Prostate gland (tissue), 2 donors: ENCODE results near the gene SAFB. TPM values are rescaled to one million over a fixed set of nuclear protein-coding genes. Genes with fewer than 3 reads are reported as not detected.

ENCODE experiments used
- DNase-seq: peaks from one replicate; pipeline ENCODE4 v3.0.0-alpha.2; 2019; ENCODE audit warnings: low spot score
- H3K27ac ChIP-seq, 2 donors: fragments of 200-600 bp; sonication (generic); 2 replicates each; pipeline ENCODE4 v1.5.1; 2017 to 2019
- H3K27me3 ChIP-seq: fragments of 200-600 bp; sonication (generic); replicated peaks from 2 replicates; pipeline ENCODE4 v1.5.1; 2019; ENCODE audit not compliant: insufficient read depth
- H3K36me3 ChIP-seq, 2 donors: fragments of 200-600 bp; sonication (generic); 1 replicate in 1 of 2; 2 replicates in 1 of 2; pipeline versions ENCODE4 v1.5.1 to v1.8.1; 2017 to 2019
- H3K4me1 ChIP-seq: fragments of 200-600 bp; sonication (generic); replicated peaks from 2 replicates; pipeline ENCODE4 v1.5.1; 2019
- H3K4me3 ChIP-seq, 2 donors: fragments of 200-600 bp; sonication (generic); 2 replicates each; pipeline ENCODE4 v1.5.1; 2017 to 2019
- H3K9me3 ChIP-seq: fragments of 200-600 bp; sonication (generic); 2 replicates; pipeline ENCODE4 v1.5.1; 2017
- POLR2A ChIP-seq: fragments of 450-650 bp; IDR thresholded peaks from one replicate; pipeline ENCODE4 v1.6.1; 2016; ENCODE audit warnings: antibody characterized with exemption, mild to moderate bottlenecking
- POLR2AphosphoS5 ChIP-seq: sonication (generic); formaldehyde crosslinking; IDR thresholded peaks from one replicate; pipeline ENCODE4 v1.6.1; 2017; ENCODE audit warnings: antibody characterized with exemption
- WGBS: methylation state at CpG from one replicate; pipeline ENCODE4 v1.1.5; 2018; 5-methylcytosine and 5-hydroxymethylcytosine counted together
- intact Hi-C: fragments of 100-400 bp; cut with DNase I; formaldehyde crosslinking; loops from one replicate; pipeline ENCODE4 v1.14.2; 2022
- small RNA-seq, 2 donors: library from RNA; depleted of rRNA; stranded (forward); fragments of <200 nt; gene quantifications; one replicate each; pipeline ENCODE3, GENCODE V24; 2016
- total RNA-seq, 2 donors: library from RNA; depleted of rRNA; stranded (reverse); fragments of >200 nt; gene quantifications; one replicate each; pipeline ENCODE4 v1.1.0, GENCODE V29; 2016
- TF ChIP-seq, protein P1 (sequence below), 4 experiments: fragments of 200-600 bp in 2 of 4; fragments of 450-650 bp in 2 of 4; sonication (generic) in 2 of 4; IDR thresholded peaks; 1 replicate in 3 of 4; 2 replicates in 1 of 4; pipeline ENCODE4 v1.5.1; 2016 to 2019; ENCODE audit warnings: antibody characterized with exemption in 4 of 4, mild to moderate bottlenecking in 2 of 4, moderate library complexity in 2 of 4

The SAFB gene
- total RNA-seq, 2 donors from 2014 or later: 63.6 to 182 TPM

- intact Hi-C loops: no loop called here
- DNase-seq: no peak
- Histone ChIP-seq H3K27me3 (no peaks in the 10 kb centered on the region), H3K4me1 (peaks cover 9% of the 10 kb centered on the region), H3K4me3 (no peak overlapping the region), H3K36me3 (peaks cover 10 to 14% of the 10 kb centered on the region in 2 donors), H3K27ac (no peak overlapping the region), H3K9me3 (no peaks in the 10 kb centered on the region)
- WGBS: 91% methylated on average over 10 of the region's 10 CpGs
- TF ChIP-seq POLR2AphosphoS5 (no peak), POLR2A (no peak)
- TF ChIP-seq, protein P1, sequence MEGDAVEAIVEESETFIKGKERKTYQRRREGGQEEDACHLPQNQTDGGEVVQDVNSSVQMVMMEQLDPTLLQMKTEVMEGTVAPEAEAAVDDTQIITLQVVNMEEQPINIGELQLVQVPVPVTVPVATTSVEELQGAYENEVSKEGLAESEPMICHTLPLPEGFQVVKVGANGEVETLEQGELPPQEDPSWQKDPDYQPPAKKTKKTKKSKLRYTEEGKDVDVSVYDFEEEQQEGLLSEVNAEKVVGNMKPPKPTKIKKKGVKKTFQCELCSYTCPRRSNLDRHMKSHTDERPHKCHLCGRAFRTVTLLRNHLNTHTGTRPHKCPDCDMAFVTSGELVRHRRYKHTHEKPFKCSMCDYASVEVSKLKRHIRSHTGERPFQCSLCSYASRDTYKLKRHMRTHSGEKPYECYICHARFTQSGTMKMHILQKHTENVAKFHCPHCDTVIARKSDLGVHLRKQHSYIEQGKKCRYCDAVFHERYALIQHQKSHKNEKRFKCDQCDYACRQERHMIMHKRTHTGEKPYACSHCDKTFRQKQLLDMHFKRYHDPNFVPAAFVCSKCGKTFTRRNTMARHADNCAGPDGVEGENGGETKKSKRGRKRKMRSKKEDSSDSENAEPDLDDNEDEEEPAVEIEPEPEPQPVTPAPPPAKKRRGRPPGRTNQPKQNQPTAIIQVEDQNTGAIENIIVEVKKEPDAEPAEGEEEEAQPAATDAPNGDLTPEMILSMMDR (IDR thresholded peaks at IDR 0.05): no peak
These were observed 91.9 kb downstream of the SAFB start for GRCh38 chr19:5714816-5715215.

GRCh38 chr19:5717215-5717935 lies 94.5 kb downstream of the SAFB start:
- 73% methylated on average over 8 of the region's 8 CpGs for WGBS
- H3K4me3 ChIP-seq: no peak overlapping the region
- peaks cover 6 to 10% of the 10 kb centered on the region in 2 donors for H3K36me3 ChIP-seq
- no peaks in the 10 kb centered on the region for H3K9me3 ChIP-seq
- DNase-seq: no peak
- TF ChIP-seq, protein P1 (IDR thresholded peaks at IDR 0.05): no peak
- TF ChIP-seq POLR2A (no peak), POLR2AphosphoS5 (no peak)
- intact Hi-C loops: no loop called here
- no peaks in the 10 kb centered on the region for H3K27me3 ChIP-seq
- no peak overlapping the region for H3K27ac ChIP-seq
- peaks cover 9% of the 10 kb centered on the region for H3K4me1 ChIP-seq

Small RNA genes within 50 kb of the gene (small RNA-seq; reads per million reads assigned to genes)
- gene SNRPEP4: 0 reads per million in 2 donors

Other genes with a start within 250 kb of the SAFB start
- gene ZNRF4, start 167.7 kb upstream of the SAFB start, total RNA-seq: 10 to 100 TPM in 1 of 2 donors, not detected in 1; 13.2 TPM
- 1 to 10 TPM; 6.7 to 8.4 TPM for gene TINCR, start 55.1 kb upstream of the SAFB start, total RNA-seq
- gene SAFB2, start 307 bp upstream of the SAFB start, total RNA-seq: 100 to 1,000 TPM in 1 of 2 donors, 10 to 100 TPM in 1; 37.8 to 118 TPM
- 10 to 100 TPM; 42.8 to 54.2 TPM for gene MICOS13, start 57.4 kb downstream of the SAFB start, total RNA-seq
- 10 to 100 TPM; 15.6 to 17.9 TPM for gene HSD11B1L, start 57.9 kb downstream of the SAFB start, total RNA-seq
- gene RPL36, start 67.2 kb downstream of the SAFB start, total RNA-seq: 1,000 to 10,000 TPM in 1 of 2 donors, 100 to 1,000 TPM in 1; 628 to 1,303 TPM
- gene LONP1, start 97.1 kb downstream of the SAFB start, total RNA-seq: 100 to 1,000 TPM in 1 of 2 donors, 10 to 100 TPM in 1; 62.7 to 120 TPM
- 1 to 10 TPM in 1 of 2 donors, not detected in 1; 1.4 TPM for gene CATSPERD, start 97.6 kb downstream of the SAFB start, total RNA-seq
- gene PRR22, start 161.7 kb downstream of the SAFB start, total RNA-seq: 1 to 10 TPM; 1.6 to 6.8 TPM
- 10 to 100 TPM; 43.8 to 57.5 TPM for gene DUS3L, start 168.1 kb downstream of the SAFB start, total RNA-seq
- 10 to 100 TPM in 1 of 2 donors, 1 to 10 TPM in 1; 9.7 to 12.9 TPM for gene NRTN, start 182.0 kb downstream of the SAFB start, total RNA-seq
- under 1 TPM in 1 of 2 donors, not detected in 1; 0.62 TPM for gene FUT6, start 216.6 kb downstream of the SAFB start, total RNA-seq
- 1 to 10 TPM; 1.4 to 2.1 TPM for gene FUT3, start 228.4 kb downstream of the SAFB start, total RNA-seq
- not detected for gene FUT5, start 247.5 kb downstream of the SAFB start, total RNA-seq